GM12872 (cell line): ENCODE measurements around the gene ERF.

Source experiments
- TF ChIP-seq, protein P1 (sequence below): IDR thresholded peaks from 3 replicates; pipeline ENCODE4 v1.5.1; 2011; ENCODE audit warnings: low read depth, mild to moderate bottlenecking, low read length, moderate library complexity; ENCODE audit not compliant: insufficient read depth

The ERF gene

GRCh38 chr19:42281827-42282762, 27.2 kb upstream of the ERF start:
- TF ChIP-seq, protein P1, sequence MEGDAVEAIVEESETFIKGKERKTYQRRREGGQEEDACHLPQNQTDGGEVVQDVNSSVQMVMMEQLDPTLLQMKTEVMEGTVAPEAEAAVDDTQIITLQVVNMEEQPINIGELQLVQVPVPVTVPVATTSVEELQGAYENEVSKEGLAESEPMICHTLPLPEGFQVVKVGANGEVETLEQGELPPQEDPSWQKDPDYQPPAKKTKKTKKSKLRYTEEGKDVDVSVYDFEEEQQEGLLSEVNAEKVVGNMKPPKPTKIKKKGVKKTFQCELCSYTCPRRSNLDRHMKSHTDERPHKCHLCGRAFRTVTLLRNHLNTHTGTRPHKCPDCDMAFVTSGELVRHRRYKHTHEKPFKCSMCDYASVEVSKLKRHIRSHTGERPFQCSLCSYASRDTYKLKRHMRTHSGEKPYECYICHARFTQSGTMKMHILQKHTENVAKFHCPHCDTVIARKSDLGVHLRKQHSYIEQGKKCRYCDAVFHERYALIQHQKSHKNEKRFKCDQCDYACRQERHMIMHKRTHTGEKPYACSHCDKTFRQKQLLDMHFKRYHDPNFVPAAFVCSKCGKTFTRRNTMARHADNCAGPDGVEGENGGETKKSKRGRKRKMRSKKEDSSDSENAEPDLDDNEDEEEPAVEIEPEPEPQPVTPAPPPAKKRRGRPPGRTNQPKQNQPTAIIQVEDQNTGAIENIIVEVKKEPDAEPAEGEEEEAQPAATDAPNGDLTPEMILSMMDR: no peak

GRCh38 chr19:42281146-42281826, 26.4 kb upstream of the ERF start:
- TF ChIP-seq, protein P1: no peak

DNA sequence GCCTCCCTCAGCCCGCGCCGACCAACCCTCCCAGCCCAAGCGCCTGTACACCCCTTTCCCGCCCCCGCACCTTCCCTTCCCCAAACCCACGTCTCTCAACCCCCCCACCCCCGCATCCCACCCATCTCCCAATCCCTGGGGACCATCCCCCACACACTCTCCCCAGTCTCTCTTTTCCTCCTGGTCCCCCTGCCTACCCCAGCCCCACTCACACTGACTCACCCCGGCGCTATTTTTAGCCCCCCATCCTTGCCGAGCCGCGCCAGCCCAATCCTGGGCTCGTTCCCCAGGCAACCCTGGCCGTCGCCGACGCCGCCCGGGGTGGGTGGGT, 25.9 kb upstream of the ERF start:
- TF ChIP-seq, protein P1: no peak

DNA sequence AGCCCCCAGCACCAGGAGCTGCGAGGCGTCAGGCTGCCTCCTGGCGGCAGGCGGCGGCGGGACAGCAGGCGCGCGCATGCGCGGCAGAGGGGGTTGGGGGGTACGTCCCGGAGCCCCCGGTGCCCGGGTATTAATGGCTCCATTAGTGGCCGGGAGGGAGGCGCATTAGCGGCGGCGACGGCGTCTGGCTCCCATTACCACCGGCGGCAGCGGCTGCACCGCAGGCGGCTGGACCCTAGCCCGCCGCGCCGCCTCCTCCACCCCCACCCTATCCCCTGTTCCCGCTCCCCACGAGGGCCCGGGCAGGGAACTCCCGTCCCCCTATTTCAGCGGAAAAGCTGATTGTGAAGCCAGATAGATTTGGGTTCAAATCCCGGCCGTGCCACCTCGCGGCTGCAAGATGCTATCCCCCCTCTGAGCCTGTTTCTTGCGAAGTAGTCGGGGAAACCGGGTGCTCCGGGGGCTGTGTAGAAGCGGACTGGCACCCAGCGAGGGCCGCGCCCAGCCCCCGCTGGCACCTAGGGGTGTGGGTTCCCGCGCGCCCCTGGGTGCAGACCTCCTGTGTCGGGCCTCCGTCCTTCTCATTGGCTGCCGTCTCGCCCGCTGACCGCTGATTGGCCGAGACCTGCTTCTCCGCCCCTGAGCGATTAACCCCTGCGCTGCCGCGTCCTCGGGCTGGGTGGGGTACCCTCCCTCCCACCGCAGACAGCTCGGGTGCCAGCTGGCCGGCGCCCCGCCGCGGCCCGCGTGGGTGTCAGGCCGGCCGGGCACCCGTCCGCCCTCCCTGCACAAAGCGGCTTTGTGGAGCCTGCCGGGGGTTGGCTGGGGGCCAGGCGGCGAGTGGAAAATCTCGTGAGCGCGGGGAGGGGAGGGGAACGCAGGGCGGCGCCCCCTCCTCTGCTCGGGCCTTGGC, 25.2 kb upstream of the ERF start:
- TF ChIP-seq, protein P1: peak; percentile 96

DNA sequence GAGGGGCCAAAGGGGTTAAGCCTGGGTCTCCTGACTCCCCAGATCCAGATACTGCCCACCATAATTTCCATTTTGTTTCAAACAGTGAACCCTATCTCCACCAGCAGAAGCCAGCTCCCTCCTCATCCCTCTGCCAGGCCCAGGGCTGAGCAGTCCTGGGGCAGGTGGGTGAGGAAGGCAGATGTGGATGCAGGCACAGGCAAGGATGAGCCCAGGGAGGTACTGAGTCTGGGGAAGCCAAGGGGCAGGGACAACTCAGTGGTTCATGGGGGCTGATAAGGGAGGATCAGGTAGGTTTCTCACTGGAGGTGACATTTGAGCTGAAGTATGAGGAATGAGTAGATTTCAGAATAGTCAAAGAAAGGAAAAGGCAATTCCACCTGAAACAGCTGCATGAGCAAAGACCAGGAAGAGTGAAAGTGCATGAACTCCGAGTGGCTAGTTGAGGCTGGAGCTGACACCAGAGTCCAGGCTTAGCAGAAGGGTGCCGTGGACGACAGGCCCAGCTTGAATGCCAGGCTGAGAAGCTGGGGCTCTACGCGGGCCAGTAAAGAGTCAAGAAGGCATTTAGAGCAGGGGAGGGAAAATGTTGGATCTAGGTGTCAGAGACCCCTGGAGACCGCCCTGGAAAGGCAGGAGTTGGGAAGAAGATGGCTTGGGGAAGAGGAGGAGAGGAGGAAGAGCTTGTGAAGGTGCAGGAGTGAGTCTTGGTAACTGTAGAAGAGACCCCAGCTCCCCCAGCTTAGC, 24.4 kb upstream of the ERF start:
- TF ChIP-seq, protein P1: no peak

GRCh38 chr19:42278452-42279154, 23.7 kb upstream of the ERF start:
- TF ChIP-seq, protein P1: no peak
